AG04449 (cell line): ENCODE data around the gene MMEL1.
"Not testable (repeated sequence)": the region's sequence is repeated elsewhere in the genome, so short reads cannot be mapped to it uniquely, and the experiment has no call there.

ENCODE experiments used
- CTCF ChIA-PET: fragments of 350-600 bp; formaldehyde crosslinking; extraction: SDS; loops from one replicate; lab custom pipeline; 2021; ENCODE audit warnings: antibody characterized with exemption; lab: Yijun Ruan, JAX
- POLR2A ChIA-PET: fragments of 400-600, 350-600 bp; formaldehyde crosslinking; extraction: SDS; loops from one replicate; lab custom pipeline; 2020; ENCODE audit warnings: antibody characterized with exemption, inconsistent platforms; lab: Yijun Ruan, JAX
- DNase-seq: peaks from one replicate; pipeline ENCODE4 v3.0.0-alpha.2; 2010; ENCODE audit warnings: low read depth, low spot score
- H3K4me3 ChIP-seq: 2 replicates; pipeline ENCODE4 v1.5.1; 2011; ENCODE audit warnings: low read depth, mild to moderate bottlenecking, control low read depth, low read length
- TF ChIP-seq, protein P1 (sequence below): IDR thresholded peaks from one replicate; pipeline ENCODE4 v1.5.1; 2011; ENCODE audit warnings: mild to moderate bottlenecking, moderate library complexity, low read length, control low read depth, inconsistent platforms; ENCODE audit not compliant: insufficient read depth; ENCODE audit errors: missing control alignments

The MMEL1 gene

DNA sequence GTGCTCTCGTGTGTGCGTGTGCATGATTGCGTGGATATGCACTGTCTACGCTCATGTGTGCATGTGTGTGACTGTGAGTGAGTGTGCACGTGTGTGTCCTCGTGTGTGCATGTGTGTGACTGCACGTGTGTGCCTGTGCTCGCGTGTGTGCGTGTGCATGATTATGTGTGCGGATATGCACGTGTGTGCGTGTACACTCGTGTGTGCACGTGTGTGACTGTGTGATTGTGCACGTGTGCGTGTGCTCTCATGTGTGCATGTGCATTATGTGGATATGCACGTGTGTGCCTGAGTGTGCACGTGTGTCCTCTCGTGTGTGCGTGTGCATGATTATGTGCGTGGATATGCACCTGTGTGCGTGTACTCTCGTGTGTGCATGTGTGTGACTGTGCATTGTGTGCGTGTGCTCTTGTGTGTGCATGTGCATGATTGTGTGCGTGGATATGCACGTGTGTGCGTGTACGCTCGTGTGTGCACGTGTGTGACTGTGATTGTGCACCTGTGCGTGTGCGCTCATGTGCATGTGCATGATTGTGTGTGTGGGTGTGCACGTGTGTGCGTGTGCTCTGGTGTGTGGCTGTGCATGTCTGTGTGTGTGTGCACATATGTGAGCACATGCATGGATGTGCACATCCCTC, 2.2 kb downstream of the MMEL1 start:
- no peak for DNase-seq
- ChIA-PET CTCF (no interaction called here), POLR2A (no interaction called here)
- TF ChIP-seq, protein P1, sequence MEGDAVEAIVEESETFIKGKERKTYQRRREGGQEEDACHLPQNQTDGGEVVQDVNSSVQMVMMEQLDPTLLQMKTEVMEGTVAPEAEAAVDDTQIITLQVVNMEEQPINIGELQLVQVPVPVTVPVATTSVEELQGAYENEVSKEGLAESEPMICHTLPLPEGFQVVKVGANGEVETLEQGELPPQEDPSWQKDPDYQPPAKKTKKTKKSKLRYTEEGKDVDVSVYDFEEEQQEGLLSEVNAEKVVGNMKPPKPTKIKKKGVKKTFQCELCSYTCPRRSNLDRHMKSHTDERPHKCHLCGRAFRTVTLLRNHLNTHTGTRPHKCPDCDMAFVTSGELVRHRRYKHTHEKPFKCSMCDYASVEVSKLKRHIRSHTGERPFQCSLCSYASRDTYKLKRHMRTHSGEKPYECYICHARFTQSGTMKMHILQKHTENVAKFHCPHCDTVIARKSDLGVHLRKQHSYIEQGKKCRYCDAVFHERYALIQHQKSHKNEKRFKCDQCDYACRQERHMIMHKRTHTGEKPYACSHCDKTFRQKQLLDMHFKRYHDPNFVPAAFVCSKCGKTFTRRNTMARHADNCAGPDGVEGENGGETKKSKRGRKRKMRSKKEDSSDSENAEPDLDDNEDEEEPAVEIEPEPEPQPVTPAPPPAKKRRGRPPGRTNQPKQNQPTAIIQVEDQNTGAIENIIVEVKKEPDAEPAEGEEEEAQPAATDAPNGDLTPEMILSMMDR = no peak
- H3K4me3 ChIP-seq = no peak overlapping the region

DNA sequence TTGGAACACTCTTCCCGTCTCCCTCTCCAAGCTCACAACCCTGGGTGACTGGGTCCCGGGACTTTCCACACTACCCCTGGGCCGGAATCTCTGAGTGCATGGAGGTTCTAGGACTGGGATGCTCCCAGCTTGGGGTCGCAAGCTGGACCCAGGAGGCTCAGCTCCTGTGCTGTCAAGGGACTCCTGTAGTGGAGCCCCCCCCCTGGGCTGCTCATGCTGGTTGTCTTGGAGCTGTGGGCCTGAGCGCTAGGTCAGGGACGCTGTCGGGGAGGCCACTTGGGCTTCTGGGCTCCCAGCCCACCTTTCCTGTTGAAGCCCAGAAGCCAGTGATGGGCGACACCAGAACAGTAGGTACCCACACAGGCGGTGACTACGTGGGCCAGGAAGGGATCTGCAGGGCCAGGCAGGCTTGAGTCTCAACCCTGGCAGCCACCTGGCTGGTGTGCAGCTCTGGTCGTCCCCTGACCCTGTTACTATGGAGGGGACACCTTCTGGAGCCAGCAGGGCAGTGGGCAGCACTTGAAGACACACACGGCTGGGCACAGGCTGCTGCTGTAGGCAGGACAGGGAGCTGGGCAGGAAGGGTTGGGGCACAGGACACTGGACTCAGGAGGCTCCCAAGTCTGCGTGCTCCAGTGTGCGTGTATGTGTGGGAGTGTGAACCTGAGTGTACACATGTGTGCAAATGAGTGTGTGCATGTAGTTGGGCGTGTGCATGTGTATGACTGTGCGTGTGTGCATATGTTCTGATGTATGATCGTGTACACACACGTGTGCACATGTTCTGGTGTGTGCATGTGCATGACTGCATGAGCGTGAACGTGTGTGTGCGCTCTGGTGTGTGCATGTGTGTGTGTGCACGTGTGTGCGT, 3.0 kb downstream of the MMEL1 start:
- POLR2A ChIA-PET = no interaction called here
- CTCF ChIA-PET = no interaction called here
- DNase-seq = no peak
- no peak overlapping the region for H3K4me3 ChIP-seq
- TF ChIP-seq, protein P1 = no peak

DNA sequence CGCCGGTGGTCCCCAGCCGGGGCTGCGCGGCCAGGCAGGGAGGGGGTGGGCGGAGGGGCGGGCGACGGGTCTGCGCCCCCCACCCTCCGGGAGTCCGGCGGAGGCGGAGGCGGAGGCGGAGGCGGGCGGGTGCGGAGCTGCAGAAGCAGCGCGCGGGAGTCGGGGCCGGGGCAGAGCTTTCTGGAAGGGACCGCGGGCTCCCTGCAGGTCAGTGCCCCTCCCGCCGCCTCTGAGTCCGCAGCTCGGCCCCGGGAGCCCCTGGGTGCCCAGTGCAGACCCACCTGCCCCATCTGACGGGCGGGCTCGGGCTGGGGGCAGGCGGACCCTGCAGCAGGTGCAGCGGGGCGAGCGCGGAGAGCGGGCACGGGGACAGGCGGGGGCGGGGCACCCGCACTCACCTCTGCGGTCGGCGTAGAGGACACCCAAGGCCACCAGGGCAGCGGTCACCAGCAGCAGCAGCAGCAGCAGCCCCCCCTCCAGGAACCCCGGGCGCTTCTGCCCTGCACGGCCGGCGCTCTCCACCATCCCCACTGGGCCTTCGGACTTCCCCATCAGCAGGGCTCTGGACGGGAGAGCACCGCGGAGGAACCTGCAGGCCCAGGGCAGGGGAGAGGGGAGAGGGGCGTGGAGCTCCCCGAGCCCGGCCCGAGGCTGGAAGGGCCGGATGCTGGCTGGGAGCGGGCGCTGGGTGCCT, 3.7 kb downstream of the MMEL1 start:
- H3K4me3 ChIP-seq = no peak overlapping the region
- TF ChIP-seq, protein P1 = no peak
- CTCF ChIA-PET = no interaction called here
- DNase-seq = no peak
- POLR2A ChIA-PET = no interaction called here

DNA sequence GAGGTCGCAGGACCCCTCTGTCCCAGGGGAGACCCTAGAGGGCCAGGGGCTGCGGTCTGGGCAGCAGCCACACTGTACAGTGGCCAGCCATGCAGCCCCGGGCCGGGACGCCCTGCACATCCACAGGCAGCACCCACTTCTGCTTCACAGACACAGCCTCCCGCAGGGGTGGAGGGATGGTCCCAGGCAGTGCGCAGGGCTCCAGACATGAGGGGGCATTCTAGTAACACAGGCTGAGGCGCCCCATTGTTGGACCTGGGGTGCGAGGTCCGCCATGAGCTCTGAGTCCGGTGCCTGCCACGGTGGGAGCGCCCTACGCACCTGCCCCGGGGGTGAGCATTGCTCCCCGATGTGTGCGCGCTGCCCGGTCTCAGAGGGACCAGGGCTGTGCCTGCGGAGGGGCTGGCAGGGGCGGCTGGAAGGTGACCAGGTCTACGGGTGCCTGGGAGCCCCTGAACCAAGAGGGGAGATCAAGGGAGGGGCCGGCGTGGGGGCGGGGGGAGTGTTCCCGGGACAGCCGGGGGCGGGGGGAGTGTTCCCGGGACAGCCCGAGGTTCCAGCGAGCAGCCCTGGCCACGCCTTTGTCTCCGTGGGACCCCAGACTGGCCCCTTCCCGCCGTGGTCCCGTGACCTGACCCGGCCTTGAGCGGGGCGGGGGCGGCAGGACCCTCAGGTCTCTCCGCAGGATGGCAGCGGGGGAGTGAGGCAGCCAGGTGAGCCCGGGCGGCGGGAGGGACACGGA, 4.5 kb downstream of the MMEL1 start:
- H3K4me3 ChIP-seq = no peak overlapping the region
- TF ChIP-seq, protein P1 = no peak
- no peak for DNase-seq
- POLR2A ChIA-PET = no interaction called here
- CTCF ChIA-PET = no interaction called here

DNA sequence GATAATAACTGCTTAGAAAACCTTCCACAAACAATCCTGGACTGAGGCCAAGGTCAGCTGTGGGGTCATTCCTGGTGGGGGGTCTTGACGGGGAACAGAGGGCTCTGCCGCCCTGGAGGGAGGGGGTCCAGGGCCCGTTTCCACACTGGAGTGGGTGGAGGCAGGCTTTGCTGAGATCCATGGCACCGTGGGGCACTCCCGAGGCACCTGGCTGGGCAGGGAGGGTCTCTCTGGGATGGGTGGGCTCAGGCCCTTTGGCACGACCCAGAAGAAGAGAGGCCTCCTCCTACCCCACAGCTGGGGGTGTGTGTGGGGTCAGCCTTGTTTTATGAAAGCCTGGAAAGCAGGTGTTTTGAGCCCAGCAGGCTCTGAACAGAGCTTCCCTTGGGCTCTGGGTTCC, 5.1 kb downstream of the MMEL1 start:
- H3K4me3 ChIP-seq = no peak overlapping the region

DNA sequence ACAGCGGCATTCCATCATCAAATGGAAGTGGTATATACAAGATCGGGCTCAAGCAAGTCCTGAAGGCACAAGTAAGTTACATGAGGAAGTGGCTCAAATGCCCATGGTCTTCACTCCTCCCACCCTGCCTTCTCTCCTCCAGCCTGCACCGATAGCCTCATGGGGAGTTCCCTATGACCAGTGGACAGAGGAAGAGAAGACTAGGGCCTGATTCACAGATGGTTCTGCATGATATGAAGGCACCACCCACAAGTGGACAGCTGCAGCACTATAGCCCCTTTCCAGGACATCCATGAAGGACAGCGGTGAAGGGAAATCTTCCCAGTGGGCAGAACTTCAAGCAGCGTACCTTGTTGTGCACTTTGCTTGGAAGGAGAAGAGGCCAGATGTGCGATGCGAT, 7.1 kb downstream of the MMEL1 start:
- H3K4me3 ChIP-seq, DNase-seq, POLR2A ChIA-PET, CTCF ChIA-PET: not testable (repeated sequence)

More for the DNA sequence above, 5.1 kb downstream of the MMEL1 start:
- CTCF ChIA-PET = no interaction called here
- DNase-seq = no peak
- TF ChIP-seq, protein P1 = no peak
- POLR2A ChIA-PET = no interaction called here
